Keratinocyte (primary cell): ENCODE results near the gene PDE12. TPM values are rescaled to one million over a fixed set of nuclear protein-coding genes. Genes with fewer than 3 reads are reported as not detected.

ENCODE experiments used
- DNase-seq: peaks from one replicate; pipeline ENCODE4 v3.0.0-alpha.2; 2011; ENCODE audit warnings: low read depth, missing footprints, low spot score
- FAIRE-seq: peaks from 2 replicates; lab custom pipeline; 2011; peaks lifted over from hg19 to GRCh38; lab: Jason Lieb, UNC
- H2AFZ ChIP-seq: 2 replicates; pipeline ENCODE4 v1.6.0; 2012; ENCODE audit warnings: low read length, control low read depth, inconsistent platforms; ENCODE audit not compliant: control insufficient read depth
- H3K27ac ChIP-seq: 2 replicates; pipeline ENCODE4 v1.5.1; 2011; ENCODE audit warnings: low read length; ENCODE audit not compliant: control insufficient read depth, insufficient read depth
- H3K27me3 ChIP-seq: 3 replicates; pipeline ENCODE4 v1.6.0; 2011; ENCODE audit warnings: low read length; ENCODE audit not compliant: control insufficient read depth, insufficient read depth; ENCODE audit errors: extremely low read depth
- H3K36me3 ChIP-seq, 2 experiments: 2 replicates in 1 of 2; 3 replicates in 1 of 2; pipeline ENCODE4 v1.5.1; 2011; ENCODE audit warnings: low read length in 2 of 2, mild to moderate bottlenecking in 1 of 2; ENCODE audit not compliant: control insufficient read depth in 2 of 2, insufficient read depth in 2 of 2; ENCODE audit errors: extremely low read depth in 1 of 2
- H3K4me1 ChIP-seq: 3 replicates; pipeline ENCODE4 v1.5.1; 2011; ENCODE audit warnings: low read length; ENCODE audit not compliant: control insufficient read depth, insufficient read depth; ENCODE audit errors: extremely low read depth
- H3K4me2 ChIP-seq: 3 replicates; pipeline ENCODE4 v1.6.0; 2011; ENCODE audit warnings: low read depth, low read length; ENCODE audit not compliant: control insufficient read depth, insufficient read depth; ENCODE audit errors: extremely low read depth
- H3K4me3 ChIP-seq, 3 experiments: fragments of 200-600 bp in 1 of 3; sonication (generic) in 1 of 3; 2 replicates in 2 of 3; 3 replicates in 1 of 3; pipeline ENCODE4 v1.5.1; 2011 to 2016; ENCODE audit warnings: low read length in 3 of 3, mild to moderate bottlenecking in 3 of 3, control low read depth in 2 of 3, inconsistent platforms in 1 of 3, low read depth in 1 of 3, mixed read lengths in 1 of 3, mixed run types in 1 of 3, moderate library complexity in 1 of 3; ENCODE audit not compliant: control insufficient read depth in 2 of 3, insufficient read depth in 2 of 3; ENCODE audit errors: extremely low read depth in 1 of 3
- H3K79me2 ChIP-seq: 2 replicates; pipeline ENCODE4 v1.6.0; 2012; ENCODE audit warnings: low read length; ENCODE audit not compliant: control insufficient read depth, insufficient read depth
- H3K9ac ChIP-seq: 3 replicates; pipeline ENCODE4 v1.6.0; 2011; ENCODE audit warnings: low read length; ENCODE audit not compliant: control insufficient read depth, insufficient read depth; ENCODE audit errors: extremely low read depth
- H3K9me1 ChIP-seq: 3 replicates; pipeline ENCODE4 v1.6.0; 2011; ENCODE audit warnings: low read length; ENCODE audit not compliant: control insufficient read depth, insufficient read depth; ENCODE audit errors: extremely low read depth
- H3K9me3 ChIP-seq: 2 replicates; pipeline ENCODE4 v1.5.1; 2012; ENCODE audit warnings: low read depth, low read length; ENCODE audit not compliant: control insufficient read depth
- H4K20me1 ChIP-seq: 3 replicates; pipeline ENCODE4 v1.6.0; 2011; ENCODE audit warnings: low read length; ENCODE audit not compliant: control insufficient read depth, insufficient read depth; ENCODE audit errors: extremely low read depth
- EZH2 ChIP-seq: IDR thresholded peaks from one replicate; pipeline ENCODE4 v1.6.1; 2012; ENCODE audit warnings: inconsistent platforms, mild to moderate bottlenecking, low read length, moderate library complexity
- dilution Hi-C: fragments of 300-500 bp; cut with MboI; formaldehyde crosslinking; loops from one replicate; pipeline ENCODE4 v1.7.0; 2020; ENCODE audit warnings: low sequenced_read_pairs; ENCODE audit not compliant: extremely low pct_ligation_motif_present
- polyA plus RNA-seq, 5 experiments: library from polyadenylated mRNA; depleted of rRNA in 3 of 5; stranded (reverse) in 3 of 5; stranded (forward) in 1 of 5; unstranded in 1 of 5; fragments of >200 nt; gene quantifications; 1 replicate in 1 of 5; 2 replicates in 3 of 5; 3 replicates in 1 of 5; pipeline versions ENCODE4 v1.2.1 to v1.2.3, GENCODE V29; 2011 to 2012; ENCODE audit warnings: missing spikeins in 2 of 5, low read depth in 1 of 5, low replicate concordance in 1 of 5
- TF ChIP-seq, protein P1 (sequence below), 3 experiments: IDR thresholded peaks in 1 of 3; conservative IDR thresholded peaks in 1 of 3; optimal IDR thresholded peaks in 1 of 3; 2 replicates in 2 of 3; 3 replicates in 1 of 3; pipeline versions ENCODE3 to v1.5.1; 2011; ENCODE audit warnings: low read length in 3 of 3, mild to moderate bottlenecking in 3 of 3, moderate library complexity in 2 of 3, control low read depth in 1 of 3, inconsistent platforms in 1 of 3; ENCODE audit not compliant: insufficient read depth in 2 of 3; ENCODE audit errors: extremely low read depth in 1 of 3

PDE12 gene
- polyA plus RNA-seq, 1 donor (not counting 4 experiments of a cell fraction or from before 2014, with no cell fraction given), result 15.2 TPM

DNA sequence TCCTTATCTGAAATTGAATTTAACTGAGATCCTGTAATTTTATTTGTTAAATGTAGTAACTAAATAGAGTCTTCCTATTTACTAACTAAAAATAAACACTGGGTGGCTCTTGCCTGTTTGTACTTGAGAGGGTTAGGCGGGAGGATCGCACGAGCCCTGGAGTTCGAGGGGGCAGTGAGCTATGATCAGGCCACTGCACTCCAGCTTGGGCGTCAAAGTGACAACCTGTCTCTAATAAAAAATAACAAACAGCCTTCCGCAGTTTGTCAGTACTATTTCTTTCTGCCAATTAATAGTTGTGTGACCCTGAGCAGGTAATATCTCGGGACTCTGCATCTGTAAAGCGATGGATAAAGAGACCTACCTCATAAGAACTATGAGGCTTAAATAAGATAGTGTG lies 768 bp upstream of the PDE12 start:
- FAIRE-seq (no peak), DNase-seq (no peak)
- no peaks in the 10 kb centered on the region for H3K9me1 ChIP-seq
- TF ChIP-seq EZH2, result no peak
- TF ChIP-seq, protein P1, sequence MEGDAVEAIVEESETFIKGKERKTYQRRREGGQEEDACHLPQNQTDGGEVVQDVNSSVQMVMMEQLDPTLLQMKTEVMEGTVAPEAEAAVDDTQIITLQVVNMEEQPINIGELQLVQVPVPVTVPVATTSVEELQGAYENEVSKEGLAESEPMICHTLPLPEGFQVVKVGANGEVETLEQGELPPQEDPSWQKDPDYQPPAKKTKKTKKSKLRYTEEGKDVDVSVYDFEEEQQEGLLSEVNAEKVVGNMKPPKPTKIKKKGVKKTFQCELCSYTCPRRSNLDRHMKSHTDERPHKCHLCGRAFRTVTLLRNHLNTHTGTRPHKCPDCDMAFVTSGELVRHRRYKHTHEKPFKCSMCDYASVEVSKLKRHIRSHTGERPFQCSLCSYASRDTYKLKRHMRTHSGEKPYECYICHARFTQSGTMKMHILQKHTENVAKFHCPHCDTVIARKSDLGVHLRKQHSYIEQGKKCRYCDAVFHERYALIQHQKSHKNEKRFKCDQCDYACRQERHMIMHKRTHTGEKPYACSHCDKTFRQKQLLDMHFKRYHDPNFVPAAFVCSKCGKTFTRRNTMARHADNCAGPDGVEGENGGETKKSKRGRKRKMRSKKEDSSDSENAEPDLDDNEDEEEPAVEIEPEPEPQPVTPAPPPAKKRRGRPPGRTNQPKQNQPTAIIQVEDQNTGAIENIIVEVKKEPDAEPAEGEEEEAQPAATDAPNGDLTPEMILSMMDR (optimal IDR thresholded peaks at IDR 0.05 in 1 of 3, IDR thresholded peaks at IDR 0.05 in 1 of 3, conservative IDR thresholded peaks at IDR 0.05 in 1 of 3; ENCODE audit: extremely low read depth in 1 of 3, insufficient read depth in 2 of 3, low read length in 3 of 3), result no peak
- H3K27ac ChIP-seq, result peak overlapping the region; percentile 99
- H2AFZ ChIP-seq, result peak overlapping the region; percentile 99
- H3K9ac ChIP-seq, result peak overlapping the region; percentile 92
- dilution Hi-C loops, result no loop called here
- H3K9me3 ChIP-seq, result no peaks in the 10 kb centered on the region
- H4K20me1 ChIP-seq, result no peaks in the 10 kb centered on the region
- H3K4me1 ChIP-seq, result peaks cover 5% of the 10 kb centered on the region
- H3K36me3 ChIP-seq, result peaks cover 2 to 4% of the 10 kb centered on the region in 2 experiments
- H3K4me2 ChIP-seq, result peak overlapping the region; percentile 71
- H3K27me3 ChIP-seq, result no peaks in the 10 kb centered on the region
- peak overlapping the region; percentile 75 to 79 (median 75) for H3K4me3 ChIP-seq
- H3K79me2 ChIP-seq, result peaks cover 38% of the 10 kb centered on the region

DNA sequence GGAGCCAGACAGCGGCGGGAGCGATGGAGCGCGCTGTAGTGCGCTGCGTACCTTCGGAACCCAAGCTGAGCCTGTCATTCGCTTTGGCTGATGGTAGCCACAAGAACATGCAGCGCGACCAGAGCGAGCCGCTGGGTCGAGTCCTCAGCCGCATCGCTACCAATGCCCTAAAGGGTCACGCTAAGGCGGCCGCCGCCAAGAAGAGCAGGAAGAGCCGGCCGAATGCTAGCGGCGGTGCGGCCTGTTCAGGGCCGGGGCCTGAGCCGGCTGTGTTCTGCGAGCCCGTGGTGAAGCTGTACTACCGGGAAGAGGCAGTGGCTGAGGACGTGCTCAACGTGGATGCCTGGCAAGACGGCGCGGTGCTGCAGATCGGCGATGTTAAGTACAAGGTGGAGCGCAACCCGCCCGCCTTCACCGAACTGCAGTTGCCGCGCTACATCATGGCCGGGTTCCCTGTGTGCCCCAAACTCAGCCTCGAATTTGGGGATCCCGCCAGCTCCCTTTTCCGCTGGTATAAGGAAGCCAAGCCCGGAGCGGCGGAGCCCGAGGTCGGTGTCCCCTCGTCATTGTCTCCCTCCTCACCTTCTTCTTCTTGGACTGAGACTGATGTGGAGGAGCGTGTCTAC lies 498 bp downstream of the PDE12 start:
- H3K27ac ChIP-seq, result peak overlapping the region; percentile 99
- FAIRE-seq, result no peak
- peaks cover 44% of the 10 kb centered on the region for H3K79me2 ChIP-seq
- no peak for DNase-seq
- H3K9me3 ChIP-seq, result no peaks in the 10 kb centered on the region
- peak overlapping the region; percentile 71 for H3K4me2 ChIP-seq
- H3K27me3 ChIP-seq, result no peaks in the 10 kb centered on the region
- peak overlapping the region; percentile 92 for H3K9ac ChIP-seq
- H3K4me3 ChIP-seq, result peak overlapping the region; percentile 75 to 79 (median 75)
- H4K20me1 ChIP-seq, result no peaks in the 10 kb centered on the region
- peak overlapping the region; percentile 99 for H2AFZ ChIP-seq
- dilution Hi-C loops, result no loop called here
- peaks cover 2 to 8% of the 10 kb centered on the region in 2 experiments for H3K36me3 ChIP-seq
- TF ChIP-seq, protein P1 (optimal IDR thresholded peaks at IDR 0.05 in 1 of 3, IDR thresholded peaks at IDR 0.05 in 1 of 3, conservative IDR thresholded peaks at IDR 0.05 in 1 of 3; ENCODE audit: extremely low read depth in 1 of 3, insufficient read depth in 2 of 3, low read length in 3 of 3), result no peak
- no peak for TF ChIP-seq EZH2
- peaks cover 5% of the 10 kb centered on the region for H3K4me1 ChIP-seq
- H3K9me1 ChIP-seq, result no peaks in the 10 kb centered on the region
